Endothelial cell of umbilical vein (primary cell): ENCODE data around the gene HOXA10. TPM values are rescaled to one million over a fixed set of nuclear protein-coding genes. Genes with fewer than 3 reads are reported as not detected.

Experiments
- BruUV-seq: library from RNA; stranded (reverse); fragments of 400-500 nt; replicated peaks from 2 replicates; lab custom pipeline; 2021; lab: Mats Ljungman, UMichigan
- CTCF ChIA-PET: fragments of 300-600, 350-600 bp; sonication (Branson Sonifier 250); formaldehyde crosslinking; loops from one replicate; lab custom pipeline; 2021; ENCODE audit warnings: antibody characterized with exemption, inconsistent platforms; lab: Charles Lee
- POLR2A ChIA-PET: fragments of 300-600, 350-600 bp; sonication (Branson Sonifier 250); formaldehyde crosslinking; loops from one replicate; lab custom pipeline; 2021; ENCODE audit warnings: antibody characterized with exemption, inconsistent platforms; lab: Charles Lee
- DNase-seq: peaks from one replicate; pipeline ENCODE4 v3.0.0-alpha.2; 2011; ENCODE audit warnings: low read depth, low spot score
- FAIRE-seq: peaks from 2 replicates; lab custom pipeline; 2011; peaks lifted over from hg19 to GRCh38; lab: Jason Lieb, UNC
- H2AFZ ChIP-seq: 2 replicates; pipeline ENCODE4 v1.6.0; 2012; ENCODE audit warnings: low read depth, low read length, control low read depth, inconsistent platforms
- H3K27ac ChIP-seq: 2 replicates; pipeline ENCODE4 v1.5.1; 2011; ENCODE audit warnings: low read depth, mild to moderate bottlenecking, control low read depth, low read length, moderate library complexity; ENCODE audit not compliant: insufficient read depth
- H3K27me3 ChIP-seq, 2 experiments: 2 replicates each; pipeline versions ENCODE4 v1.6.0 to v1.6.1; 2011; ENCODE audit warnings: low read length in 2 of 2, mixed read lengths in 1 of 2; ENCODE audit not compliant: control insufficient read depth in 2 of 2, insufficient read depth in 2 of 2
- H3K36me3 ChIP-seq, 2 experiments: 2 replicates in 1 of 2; 3 replicates in 1 of 2; pipeline ENCODE4 v1.5.1; 2011; ENCODE audit warnings: low read length in 2 of 2, mild to moderate bottlenecking in 1 of 2, moderate library complexity in 1 of 2; ENCODE audit not compliant: control insufficient read depth in 2 of 2, insufficient read depth in 2 of 2; ENCODE audit errors: extremely low read depth in 1 of 2
- H3K4me1 ChIP-seq: 3 replicates; pipeline ENCODE4 v1.5.1; 2011; ENCODE audit warnings: mild to moderate bottlenecking, low read length; ENCODE audit not compliant: control insufficient read depth, insufficient read depth; ENCODE audit errors: extremely low read depth
- H3K4me2 ChIP-seq: 2 replicates; pipeline ENCODE4 v1.6.1; 2011; ENCODE audit warnings: low read length, control low read depth, mixed read lengths; ENCODE audit not compliant: insufficient read depth
- H3K4me3 ChIP-seq, 3 experiments: fragments of 200-600 bp in 1 of 3; sonication (generic), shearing (Covaris generic) in 1 of 3; replicated peaks in 1 of 3; 2 replicates each; pipeline ENCODE4 v1.5.1; 2011 to 2016; ENCODE audit warnings: control low read depth in 3 of 3, low read length in 3 of 3, mild to moderate bottlenecking in 2 of 3, inconsistent platforms in 1 of 3, low read depth in 1 of 3, moderate library complexity in 1 of 3; ENCODE audit not compliant: insufficient read depth in 1 of 3
- H3K79me2 ChIP-seq: 2 replicates; pipeline ENCODE4 v1.6.0; 2012; ENCODE audit warnings: low read length, inconsistent platforms; ENCODE audit not compliant: control insufficient read depth, insufficient read depth
- H3K9ac ChIP-seq: replicated peaks from 2 replicates; pipeline ENCODE3; 2011; ENCODE audit warnings: low read length, control low read depth; ENCODE audit not compliant: insufficient read depth; ENCODE audit errors: extremely low read depth
- H3K9me1 ChIP-seq: replicated peaks from 3 replicates; pipeline ENCODE4 v1.6.0; 2011; ENCODE audit warnings: mild to moderate bottlenecking, low read length; ENCODE audit not compliant: control insufficient read depth, insufficient read depth; ENCODE audit errors: extremely low read depth
- H3K9me3 ChIP-seq: replicated peaks from 2 replicates; pipeline ENCODE4 v1.5.1; 2012; ENCODE audit warnings: low read length, inconsistent platforms; ENCODE audit not compliant: control insufficient read depth, insufficient read depth
- H4K20me1 ChIP-seq: replicated peaks from 2 replicates; pipeline ENCODE3; 2011; ENCODE audit warnings: mild to moderate bottlenecking, low read length; ENCODE audit not compliant: control insufficient read depth, insufficient read depth; ENCODE audit errors: extremely low read depth
- CTCF ChIP-seq, 2 donors: IDR thresholded peaks; 1 replicate in 1 of 2; 2 replicates in 1 of 2; pipeline ENCODE4 v1.5.1; 2011; ENCODE audit warnings: low read length in 2 of 2, mild to moderate bottlenecking in 2 of 2, moderate library complexity in 2 of 2, control low read depth in 1 of 2, inconsistent platforms in 1 of 2, low read depth in 1 of 2; ENCODE audit not compliant: insufficient read depth in 1 of 2; ENCODE audit errors: extremely low read depth in 1 of 2
- EZH2 ChIP-seq: IDR thresholded peaks from 2 replicates; pipeline ENCODE4 v1.6.1; 2012; ENCODE audit warnings: borderline replicate concordance, low read depth, mild to moderate bottlenecking, moderate library complexity, low read length, inconsistent platforms; ENCODE audit not compliant: severe bottlenecking
- FOS ChIP-seq: IDR thresholded peaks from 2 replicates; pipeline ENCODE4 v1.6.1; 2011; ENCODE audit warnings: mild to moderate bottlenecking, low read length, moderate library complexity, borderline replicate concordance; ENCODE audit not compliant: insufficient read depth
- GATA2 ChIP-seq: IDR thresholded peaks from 2 replicates; pipeline ENCODE4 v1.7.0; 2011; ENCODE audit warnings: low read depth, mild to moderate bottlenecking, moderate library complexity, mixed read lengths, low read length; ENCODE audit not compliant: insufficient read length, insufficient read depth
- JUN ChIP-seq: IDR thresholded peaks from 2 replicates; pipeline ENCODE4 v1.6.1; 2011; ENCODE audit warnings: borderline replicate concordance, low read depth; ENCODE audit not compliant: insufficient read length, insufficient read depth
- MAX ChIP-seq: IDR thresholded peaks from 2 replicates; pipeline ENCODE4 v1.6.1; 2011; ENCODE audit not compliant: insufficient read depth, insufficient read length
- MYC ChIP-seq: IDR thresholded peaks from one replicate; pipeline ENCODE4 v1.6.1; 2011; ENCODE audit warnings: mild to moderate bottlenecking, low read depth, low read length
- POLR2A ChIP-seq: IDR thresholded peaks from 2 replicates; pipeline ENCODE4 v1.6.1; 2012; ENCODE audit warnings: low read depth, mild to moderate bottlenecking, control low read depth, low read length
- dilution Hi-C: fragments of 300-500 bp; cut with MboI; formaldehyde crosslinking; loops from one replicate; pipeline ENCODE4 v1.15.0; 2019; ENCODE audit warnings: low sequenced_read_pairs; ENCODE audit not compliant: extremely low pct_ligation_motif_present
- intact Hi-C: fragments of 100-400 bp; cut with micrococcal nuclease; formaldehyde crosslinking; loops from one replicate; pipeline ENCODE4 v1.10.0; 2022
- polyA plus RNA-seq, 4 experiments: library from polyadenylated mRNA; depleted of rRNA in 3 of 4; stranded (reverse) in 3 of 4; unstranded in 1 of 4; fragments of >200 nt; gene quantifications; 2 replicates each; pipeline versions ENCODE4 v1.2.1 to v1.2.3, GENCODE V29; 2011 to 2012; ENCODE audit warnings: missing spikeins in 1 of 4
- total RNA-seq: library from RNA; stranded (reverse); gene quantifications from 2 replicates; pipeline ENCODE4 v1.2.3, GENCODE V29; 2021

The HOXA10 gene
- total and polyA plus RNA-seq, 2 donors (not counting 3 experiments of a cell fraction or from before 2014, with no cell fraction given) = 24.4 to 30.3 TPM

- Histone ChIP-seq H3K4me2 (no peak overlapping the region), H3K9ac (no peak overlapping the region), H3K36me3 (no peaks in the 10 kb centered on the region), H2AFZ (no peak overlapping the region), H3K4me3 (no peak overlapping the region), H3K79me2 (peaks cover 26% of the 10 kb centered on the region), H3K4me1 (peaks cover 44% of the 10 kb centered on the region), H3K27me3 (peaks cover 15 to 23% of the 10 kb centered on the region in 2 experiments), H4K20me1 (no peaks in the 10 kb centered on the region), H3K9me1 (no peaks in the 10 kb centered on the region), H3K27ac (no peak overlapping the region), H3K9me3 (no peaks in the 10 kb centered on the region)
- no peak for DNase-seq
- BruUV-seq = no TSS peak
- no peak for FAIRE-seq
- dilution Hi-C loops = no loop called here
- ChIA-PET CTCF (interaction anchor here (0.9 to 5.0 kb wide), 4 partner anchors 10 to 904 kb away, joined by 3 to 42 read pairs (median 4); partner anchors contain the start of gene HOXA13), POLR2A (no interaction called here)
- TF ChIP-seq GATA2 (no peak), MAX (no peak), MYC (no peak), FOS (no peak), JUN (no peak), CTCF (IDR thresholded peaks at IDR 0.05; ENCODE audit: extremely low read depth in 1 of 2, insufficient read depth in 1 of 2, low read depth in 1 of 2, low read length in 2 of 2) (no peak), EZH2 (no peak), POLR2A (no peak)
- intact Hi-C loops = loop anchor here (2.0 to 5.0 kb wide), 3 partner anchors 473 to 1333 kb away; partner anchors contain the start of gene HIBADH
These were observed 16.1 kb upstream of the HOXA10 start for GRCh38 chr7:27189997-27190748.
